Bronchial epithelial cell (primary cell): Measurements from ENCODE around the gene APOC3. TPM values are rescaled to one million over a fixed set of nuclear protein-coding genes. Genes with fewer than 3 reads are reported as not detected.
A peak's percentile ranks its signal among the peaks of the same experiment; 100 is the strongest.

ENCODE experiments used
- DNase-seq: peaks from one replicate; pipeline ENCODE4 v3.0.0-alpha.2; 2010; ENCODE audit warnings: low read depth
- FAIRE-seq: peaks from 2 replicates; lab custom pipeline; 2011; peaks lifted over from hg19 to GRCh38; lab: Jason Lieb, UNC
- H3K27me3 ChIP-seq: 2 replicates; pipeline ENCODE4 v1.5.1; 2011; ENCODE audit warnings: low read length; ENCODE audit not compliant: control insufficient read depth, insufficient read depth
- H3K36me3 ChIP-seq: 2 replicates; pipeline ENCODE4 v1.5.1; 2011; ENCODE audit warnings: low read length; ENCODE audit not compliant: control insufficient read depth, insufficient read depth
- H3K4me3 ChIP-seq: 2 replicates; pipeline ENCODE4 v1.5.1; 2011; ENCODE audit warnings: mild to moderate bottlenecking, low read depth, low read length, control low read depth
- total RNA-seq: library from RNA; depleted of rRNA; stranded (reverse); fragments of >200 nt; gene quantifications from 2 replicates; pipeline ENCODE4 v1.2.1, GENCODE V29; 2014
- TF ChIP-seq, protein P1 (sequence below): IDR thresholded peaks from 2 replicates; pipeline ENCODE4 v1.5.1; 2011; ENCODE audit warnings: mild to moderate bottlenecking, moderate library complexity, low read length, control low read depth, inconsistent platforms; ENCODE audit not compliant: insufficient read depth, severe bottlenecking

Gene APOC3
- total RNA-seq, 1 donor from 2014 or later = not detected

DNA sequence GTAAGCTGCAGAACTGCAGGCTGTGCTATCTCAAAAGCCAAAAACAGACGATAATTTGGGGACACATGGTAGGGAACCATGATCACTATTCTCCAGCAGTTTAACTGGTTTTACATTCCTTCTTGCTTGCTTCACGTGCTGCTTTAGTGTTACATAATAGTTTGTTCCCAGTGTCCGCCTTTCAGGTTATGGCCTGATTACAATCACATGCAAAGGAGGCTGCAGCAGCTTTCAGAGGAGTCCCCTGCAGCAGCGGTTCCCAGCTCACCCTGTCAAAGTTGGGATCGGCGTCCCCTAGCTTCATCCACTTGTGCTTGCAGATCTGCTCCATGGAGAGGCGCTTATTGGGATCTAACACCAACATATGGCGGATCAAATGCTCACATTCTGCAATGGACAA is 46.9 kb downstream of the APOC3 start:
- DNase-seq = no peak
- no peak overlapping the region for H3K4me3 ChIP-seq
- H3K27me3 ChIP-seq = no peaks in the 10 kb centered on the region
- no peak for FAIRE-seq
- TF ChIP-seq, protein P1, sequence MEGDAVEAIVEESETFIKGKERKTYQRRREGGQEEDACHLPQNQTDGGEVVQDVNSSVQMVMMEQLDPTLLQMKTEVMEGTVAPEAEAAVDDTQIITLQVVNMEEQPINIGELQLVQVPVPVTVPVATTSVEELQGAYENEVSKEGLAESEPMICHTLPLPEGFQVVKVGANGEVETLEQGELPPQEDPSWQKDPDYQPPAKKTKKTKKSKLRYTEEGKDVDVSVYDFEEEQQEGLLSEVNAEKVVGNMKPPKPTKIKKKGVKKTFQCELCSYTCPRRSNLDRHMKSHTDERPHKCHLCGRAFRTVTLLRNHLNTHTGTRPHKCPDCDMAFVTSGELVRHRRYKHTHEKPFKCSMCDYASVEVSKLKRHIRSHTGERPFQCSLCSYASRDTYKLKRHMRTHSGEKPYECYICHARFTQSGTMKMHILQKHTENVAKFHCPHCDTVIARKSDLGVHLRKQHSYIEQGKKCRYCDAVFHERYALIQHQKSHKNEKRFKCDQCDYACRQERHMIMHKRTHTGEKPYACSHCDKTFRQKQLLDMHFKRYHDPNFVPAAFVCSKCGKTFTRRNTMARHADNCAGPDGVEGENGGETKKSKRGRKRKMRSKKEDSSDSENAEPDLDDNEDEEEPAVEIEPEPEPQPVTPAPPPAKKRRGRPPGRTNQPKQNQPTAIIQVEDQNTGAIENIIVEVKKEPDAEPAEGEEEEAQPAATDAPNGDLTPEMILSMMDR = no peak
- H3K36me3 ChIP-seq = peaks cover 9% of the 10 kb centered on the region

DNA sequence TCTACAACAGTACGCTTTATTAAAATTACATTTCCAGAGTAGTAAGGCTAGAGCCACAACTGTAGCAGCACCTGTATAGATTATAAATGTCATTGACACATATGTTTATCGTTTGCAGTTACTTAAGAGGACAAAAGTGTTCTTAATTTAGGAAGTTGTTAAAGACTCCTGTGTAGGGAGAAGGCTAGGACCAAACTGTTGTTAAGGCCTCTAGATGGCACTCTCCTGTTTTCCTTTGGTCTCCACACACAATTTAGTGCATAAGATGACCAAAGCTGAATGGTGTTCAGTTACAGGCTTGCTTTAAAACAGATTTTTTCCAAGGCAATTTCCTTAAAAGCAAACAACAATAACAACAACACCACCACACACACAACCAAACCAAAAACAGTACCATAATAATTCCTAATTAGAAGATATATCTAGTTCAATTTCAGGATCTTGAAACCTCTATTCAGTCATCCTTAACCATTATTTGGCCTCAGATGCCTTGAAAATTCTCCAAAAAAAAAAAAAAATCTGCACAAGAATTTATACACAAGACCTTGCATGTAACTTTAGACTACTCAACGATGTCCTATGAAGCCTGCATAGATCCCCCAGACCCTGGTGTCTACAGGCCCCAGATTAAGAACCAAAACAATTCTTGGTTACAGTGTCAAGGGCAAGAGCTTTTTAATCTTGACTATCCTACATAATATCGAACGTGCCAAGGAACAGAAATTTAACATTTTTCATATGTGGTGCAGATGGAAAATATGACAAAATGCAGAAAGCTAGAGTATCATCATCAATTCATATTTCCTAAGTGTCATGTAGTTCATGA is 50.3 kb downstream of the APOC3 start:
- FAIRE-seq = no peak
- Histone ChIP-seq H3K27me3 (no peaks in the 10 kb centered on the region), H3K36me3 (peaks cover 8% of the 10 kb centered on the region), H3K4me3 (no peak overlapping the region)
- DNase-seq = peak; percentile 72
- TF ChIP-seq, protein P1 = peak; percentile 71

DNA sequence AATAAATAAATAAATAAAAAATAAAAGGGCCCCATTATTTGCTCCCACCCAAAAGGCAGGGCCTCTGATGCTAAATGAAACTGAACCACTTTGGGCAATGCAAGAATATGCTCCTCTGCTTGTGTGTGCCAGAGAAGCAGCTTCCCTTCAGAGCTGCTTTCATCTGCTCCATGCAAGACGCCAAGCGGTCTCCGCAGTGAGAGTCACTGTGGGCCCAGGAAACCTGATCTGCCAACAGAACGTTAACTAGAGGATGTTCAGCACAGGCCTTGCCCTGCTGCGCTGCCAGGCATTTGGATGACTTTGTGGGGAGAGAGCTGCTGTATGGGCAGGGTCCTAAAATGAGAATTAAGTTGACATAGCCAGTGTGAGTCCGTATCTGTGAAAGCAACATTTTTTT is 51.4 kb downstream of the APOC3 start:
- Histone ChIP-seq H3K4me3 (no peak overlapping the region), H3K36me3 (peaks cover 4% of the 10 kb centered on the region), H3K27me3 (no peaks in the 10 kb centered on the region)
- DNase-seq (no peak), FAIRE-seq (no peak)
- TF ChIP-seq, protein P1 = no peak

DNA sequence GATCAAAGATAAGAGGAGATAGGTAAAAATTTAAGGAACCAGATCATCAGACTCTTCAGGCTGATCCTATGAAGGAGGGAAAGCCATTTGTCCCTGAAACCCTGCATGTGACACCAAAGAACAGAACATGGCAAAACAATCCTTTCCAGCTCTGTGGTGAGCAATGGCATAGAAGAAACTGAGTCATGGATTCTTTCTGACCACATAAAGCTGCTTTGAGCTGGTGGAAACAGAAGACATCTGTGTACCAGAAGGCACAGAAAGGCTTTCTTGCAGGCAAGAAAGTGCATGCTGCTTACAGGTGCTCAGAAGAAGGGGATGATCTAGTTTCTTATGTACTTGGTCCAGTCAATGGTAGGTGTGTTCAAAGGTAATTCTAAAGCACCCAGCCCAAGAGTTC is 52.7 kb downstream of the APOC3 start:
- TF ChIP-seq, protein P1 = no peak

More for the DNA sequence above, 52.7 kb downstream of the APOC3 start:
- Histone ChIP-seq H3K4me3 (no peak overlapping the region), H3K27me3 (no peaks in the 10 kb centered on the region), H3K36me3 (peaks cover 2% of the 10 kb centered on the region)
- FAIRE-seq (no peak), DNase-seq (peak; percentile 43)

Other genes starting within 250 kb of the APOC3 start
- gene BUD13, start 56.9 kb upstream of the APOC3 start, total RNA-seq = 12.4 and 14.2 TPM in 2 replicates
- 50.1 and 74.2 TPM in 2 replicates for gene ZPR1, start 41.9 kb upstream of the APOC3 start, total RNA-seq
- not detected in 2 replicates for gene APOA5, start 38.0 kb upstream of the APOC3 start, total RNA-seq
- gene APOA4, start 6.6 kb upstream of the APOC3 start, total RNA-seq = not detected in 2 replicates
- not detected in 2 replicates for gene APOA1, start 7.7 kb downstream of the APOC3 start, total RNA-seq